Vagina (tissue), 2 donors: ENCODE measurements around the gene PGA4.
"Not testable (repeated sequence)": the region's sequence is repeated elsewhere in the genome, so short reads cannot be mapped to it uniquely, and the experiment has no call there.

ENCODE experiments used
- CTCF ChIP-seq, 3 experiments: fragments of 450-650 bp in 2 of 3; fragments of 200-600 bp in 1 of 3; sonication (generic) in 1 of 3; IDR thresholded peaks; one replicate each; pipeline ENCODE4 v1.5.1; 2017 to 2019; ENCODE audit warnings: antibody characterized with exemption in 3 of 3, mild to moderate bottlenecking in 2 of 3, moderate library complexity in 2 of 3
- POLR2AphosphoS5 ChIP-seq, 2 donors: sonication (generic); formaldehyde crosslinking; IDR thresholded peaks; one replicate each; pipeline ENCODE4 v1.9.0; 2017; ENCODE audit warnings: antibody characterized with exemption in 2 of 2, mild to moderate bottlenecking in 2 of 2, low read depth in 1 of 2; ENCODE audit not compliant: insufficient read depth in 1 of 2

- TF ChIP-seq CTCF (IDR thresholded peaks at IDR 0.05); POLR2AphosphoS5 (IDR thresholded peaks at IDR 0.05; ENCODE audit: insufficient read depth in 1 of 2, low read depth in 1 of 2): not testable (repeated sequence)
Measured at GRCh38 chr11:61212202-61212601, 9.9 kb upstream of the PGA4 start.
